Liver (tissue), 9 donors: ENCODE data around the gene NRDC. TPM values are rescaled to one million over a fixed set of nuclear protein-coding genes. Genes with fewer than 3 reads are reported as not detected.

ENCODE experiments used
- DNase-seq: peaks from one replicate; pipeline ENCODE4 v3.0.0-alpha.2; 2017; ENCODE audit warnings: low spot score
- H3K27ac ChIP-seq, 2 donors: one replicate each; pipeline ENCODE4 v1.7.0; 2013; ENCODE audit warnings: inconsistent platforms in 2 of 2, low read length in 2 of 2, control low read depth in 1 of 2, low read depth in 1 of 2, mild to moderate bottlenecking in 1 of 2
- H3K27me3 ChIP-seq, 4 donors: one replicate each; pipeline versions ENCODE4 v1.6.1 to v1.7.0; 2013; ENCODE audit warnings: low read length in 3 of 4, inconsistent platforms in 1 of 4, mild to moderate bottlenecking in 1 of 4, moderate library complexity in 1 of 4; ENCODE audit not compliant: control insufficient read depth in 4 of 4, insufficient read depth in 4 of 4
- H3K36me3 ChIP-seq, 4 donors: one replicate each; pipeline versions ENCODE4 v1.6.1 to v1.7.0; 2013; ENCODE audit warnings: low read length in 3 of 4, mild to moderate bottlenecking in 3 of 4, low read depth in 1 of 4, moderate library complexity in 1 of 4; ENCODE audit not compliant: control insufficient read depth in 4 of 4, insufficient read depth in 3 of 4
- H3K4me1 ChIP-seq, 4 donors: one replicate each; pipeline versions ENCODE4 v1.6.1 to v1.7.0; 2013; ENCODE audit warnings: low read length in 3 of 4, mild to moderate bottlenecking in 3 of 4, moderate library complexity in 1 of 4; ENCODE audit not compliant: control insufficient read depth in 4 of 4, insufficient read depth in 4 of 4
- H3K4me3 ChIP-seq, 3 donors: one replicate each; pipeline versions ENCODE4 v1.6.1 to v1.7.0; 2013; ENCODE audit warnings: low read length in 3 of 3, control low read depth in 1 of 3, low read depth in 1 of 3, mild to moderate bottlenecking in 1 of 3
- H3K9ac ChIP-seq, 2 donors: one replicate each; pipeline ENCODE4 v1.7.0; 2013; ENCODE audit warnings: low read length in 2 of 2, mild to moderate bottlenecking in 2 of 2, moderate library complexity in 2 of 2, control low read depth in 1 of 2, low read depth in 1 of 2
- H3K9me3 ChIP-seq, 4 donors: one replicate each; pipeline versions ENCODE4 v1.6.1 to v1.7.0; 2013; ENCODE audit warnings: low read length in 3 of 4; ENCODE audit not compliant: control insufficient read depth in 4 of 4
- ATF3 ChIP-seq: IDR thresholded peaks from 2 replicates; pipeline ENCODE4 v1.6.1; 2016; ENCODE audit warnings: antibody characterized with exemption
- CTCF ChIP-seq: fragments of 150-350 bp; IDR thresholded peaks from 2 replicates; pipeline ENCODE4 v1.5.1; 2017; ENCODE audit warnings: improper control_type of control experiment, low read depth, low read length; ENCODE audit not compliant: missing input control
- EGR1 ChIP-seq, 2 donors: IDR thresholded peaks; 2 replicates each; pipeline ENCODE4 v1.6.1; 2016 to 2018; ENCODE audit warnings: antibody characterized with exemption in 2 of 2, low read depth in 2 of 2
- FOXA1 ChIP-seq: IDR thresholded peaks from 2 replicates; pipeline ENCODE4 v1.6.1; 2016; ENCODE audit warnings: antibody characterized with exemption
- FOXA2 ChIP-seq: IDR thresholded peaks from 2 replicates; pipeline ENCODE4 v1.6.1; 2016; ENCODE audit warnings: antibody characterized with exemption
- GABPA ChIP-seq, 2 donors: IDR thresholded peaks in 1 of 2; conservative IDR thresholded peaks in 1 of 2; 2 replicates each; pipeline ENCODE4 v1.6.1; 2016; ENCODE audit warnings: antibody characterized with exemption in 2 of 2, mild to moderate bottlenecking in 1 of 2, moderate library complexity in 1 of 2
- HNF4A ChIP-seq, 2 donors: conservative IDR thresholded peaks; 2 replicates each; pipeline ENCODE4 v1.6.1; 2016; ENCODE audit warnings: antibody characterized with exemption in 2 of 2, mild to moderate bottlenecking in 2 of 2
- HNF4G ChIP-seq: IDR thresholded peaks from 2 replicates; pipeline ENCODE4 v1.6.1; 2016; ENCODE audit warnings: antibody characterized with exemption
- JUND ChIP-seq, 2 donors: IDR thresholded peaks; 2 replicates each; pipeline ENCODE4 v1.6.1; 2016; ENCODE audit warnings: antibody characterized with exemption in 2 of 2
- MAX ChIP-seq: IDR thresholded peaks from 2 replicates; pipeline ENCODE4 v1.6.1; 2016; ENCODE audit warnings: antibody characterized with exemption
- NR2F2 ChIP-seq: IDR thresholded peaks from 2 replicates; pipeline ENCODE4 v1.6.1; 2016; ENCODE audit warnings: antibody characterized with exemption
- RAD21 ChIP-seq, 2 donors: IDR thresholded peaks; 2 replicates each; pipeline ENCODE4 v1.6.1; 2016; ENCODE audit warnings: antibody characterized with exemption in 2 of 2, mild to moderate bottlenecking in 2 of 2
- REST ChIP-seq: IDR thresholded peaks from 2 replicates; pipeline ENCODE4 v1.6.1; 2016; ENCODE audit warnings: antibody characterized with exemption, mild to moderate bottlenecking
- RXRA ChIP-seq, 2 donors: IDR thresholded peaks; 2 replicates each; pipeline ENCODE4 v1.6.1; 2017 to 2018; ENCODE audit warnings: antibody characterized with exemption in 2 of 2, mild to moderate bottlenecking in 1 of 2
- SP1 ChIP-seq: IDR thresholded peaks from 2 replicates; pipeline ENCODE4 v1.6.1; 2018; ENCODE audit warnings: antibody characterized with exemption, mild to moderate bottlenecking
- TAF1 ChIP-seq: conservative IDR thresholded peaks from 2 replicates; pipeline ENCODE4 v1.6.1; 2016; ENCODE audit warnings: antibody characterized with exemption, mild to moderate bottlenecking
- YY1 ChIP-seq: IDR thresholded peaks from 2 replicates; pipeline ENCODE4 v1.6.1; 2016; ENCODE audit warnings: antibody characterized with exemption, mild to moderate bottlenecking
- ZBTB33 ChIP-seq: IDR thresholded peaks from 2 replicates; pipeline ENCODE4 v1.6.1; 2016; ENCODE audit warnings: antibody characterized with exemption
- WGBS: extraction: QIAGEN DNeasy Blood & Tissue Kit; methylation state at CpG from one replicate; pipeline ENCODE4 v1.1.7; 2013; 5-methylcytosine and 5-hydroxymethylcytosine counted together
- polyA plus RNA-seq, 2 donors: library from polyadenylated mRNA; stranded (reverse) in 1 of 2; unstranded in 1 of 2; fragments of 200-250 nt in 1 of 2; fragments of >200 nt in 1 of 2; fragmentation: Nextera tagmentation in 1 of 2; extraction: Ambion mirVana in 1 of 2; gene quantifications; one replicate each; pipeline versions ENCODE4 v1.2.1 to v1.2.3, GENCODE V29; 2013 to 2015
- total RNA-seq, 2 donors: library from RNA; depleted of rRNA; stranded (reverse); fragments of >200 nt; gene quantifications; one replicate each; pipeline ENCODE4 v1.2.3, GENCODE V29; 2014
- donor health status: healthy.
- donor health status: healthy.
- donor health status: healthy.
- donor health status: healthy.
- donor health status: healthy.

NRDC gene
- total and polyA plus RNA-seq, 4 donors, result 42.8 to 88.7 (median 72.1) TPM

GRCh38 chr1:51837243-51837642 is 41.3 kb downstream of the NRDC start:
- 92% methylated on average over 1 of the region's 1 CpG for WGBS
- Histone ChIP-seq H3K4me1 (peaks cover 1 to 5% (median 2%) of the 10 kb centered on the region in 4 donors), H3K27me3 (no peaks in the 10 kb centered on the region), H3K9ac (no peak overlapping the region), H3K9me3 (no peaks in the 10 kb centered on the region), H3K4me3 (no peak overlapping the region), H3K27ac (no peak overlapping the region), H3K36me3 (peaks cover 9 to 22% (median 20%) of the 10 kb centered on the region in 4 donors)
- TF ChIP-seq ATF3 (no peak), JUND (IDR thresholded peaks at IDR 0.05) (no peak), SP1 (no peak), FOXA1 (no peak), CTCF (no peak), HNF4A (conservative IDR thresholded peaks at IDR 0.05) (no peak), RAD21 (IDR thresholded peaks at IDR 0.05) (no peak), FOXA2 (no peak), ZBTB33 (no peak), GABPA (IDR thresholded peaks at IDR 0.05 in 1 of 2, conservative IDR thresholded peaks at IDR 0.05 in 1 of 2) (no peak), NR2F2 (no peak), YY1 (no peak), RXRA (IDR thresholded peaks at IDR 0.05) (no peak), MAX (no peak), EGR1 (IDR thresholded peaks at IDR 0.05; ENCODE audit: low read depth in 2 of 2) (no peak), TAF1 (no peak), REST (no peak)
- no peak for DNase-seq

- Histone ChIP-seq H3K36me3 (peaks cover 9 to 27% (median 21%) of the 10 kb centered on the region in 4 donors), H3K9me3 (no peaks in the 10 kb centered on the region), H3K4me1 (peaks cover 0 to 1% (median 0%) of the 10 kb centered on the region in 4 donors), H3K27ac (no peak overlapping the region), H3K9ac (no peak overlapping the region), H3K27me3 (no peaks in the 10 kb centered on the region), H3K4me3 (no peak overlapping the region)
- WGBS, result 99% methylated on average over 2 of the region's 2 CpGs
- TF ChIP-seq CTCF (no peak), FOXA1 (no peak), JUND (IDR thresholded peaks at IDR 0.05) (no peak), HNF4G (no peak), GABPA (IDR thresholded peaks at IDR 0.05 in 1 of 2, conservative IDR thresholded peaks at IDR 0.05 in 1 of 2) (no peak), RXRA (IDR thresholded peaks at IDR 0.05) (no peak), TAF1 (no peak), YY1 (no peak), EGR1 (IDR thresholded peaks at IDR 0.05; ENCODE audit: low read depth in 2 of 2) (no peak), MAX (no peak)
- no peak for DNase-seq
Observed at GRCh38 chr1:51833700-51834099, 44.8 kb downstream of the NRDC start.
